ENCODE measurements around the gene PBX3. TPM values are rescaled to one million over a fixed set of nuclear protein-coding genes. Genes with fewer than 3 reads are reported as not detected.

PBX3 gene
- total RNA-seq, 2 experiments from 2014 or later, result 40.8 to 54.6 TPM

DNA sequence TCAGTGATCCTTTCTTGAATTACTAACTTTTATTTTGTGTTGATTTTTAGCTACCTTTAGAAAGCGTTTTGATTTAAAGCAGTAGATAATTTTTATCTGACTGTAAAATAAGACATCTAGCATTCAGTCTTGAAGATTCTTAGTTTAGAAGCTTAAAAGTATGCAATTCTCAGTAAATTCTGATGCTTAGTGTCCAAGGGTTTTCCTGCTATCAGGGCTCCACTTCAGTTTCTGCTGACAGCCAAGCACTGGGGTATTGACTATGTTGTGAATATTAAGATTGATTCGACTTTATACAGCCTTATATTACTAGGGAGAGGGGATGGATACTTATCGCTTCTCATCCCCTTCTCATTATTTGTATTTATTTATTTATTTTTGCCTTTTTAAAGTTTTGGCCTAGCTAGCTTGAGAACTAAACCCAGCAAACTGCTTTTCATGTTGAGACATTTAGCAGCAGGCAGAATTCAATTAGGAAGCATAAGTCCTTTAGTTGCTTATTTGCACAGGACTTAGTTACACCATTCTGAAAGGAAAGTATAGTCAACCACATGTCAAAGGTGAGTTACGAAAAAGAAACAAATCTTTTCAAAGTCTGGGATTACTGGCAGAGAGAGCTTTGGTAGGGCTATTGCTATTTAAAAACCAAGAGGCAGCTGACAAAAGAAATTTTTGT is 2.9 kb downstream of the PBX3 start:
- Histone ChIP-seq H3K79me2 (ENCODE audit: insufficient read depth, low read depth, low read length) (no peaks in the 10 kb centered on the region), H3K4me2 (ENCODE audit: low read length) (peak overlapping the region; percentile 71; the same call in 1 of the 2 replicates), H3K4me1 (ENCODE audit: insufficient read depth, low read length, poor library complexity, severe bottlenecking) (peaks cover 25% of the 10 kb centered on the region), H4K20me1 (ENCODE audit: insufficient read depth, low read length) (peaks cover 3% of the 10 kb centered on the region; the same call in 1 of the 2 replicates), H3K27ac (ENCODE audit: low read depth, low read length, poor library complexity, severe bottlenecking) (no peak overlapping the region), H2AFZ (ENCODE audit: low read length) (no peak overlapping the region), H3K4me3 (ENCODE audit: low read depth, low read length, poor library complexity, severe bottlenecking) (no peak overlapping the region), H3K9me2 (ENCODE audit: insufficient read depth, low read length) (no peaks in the 10 kb centered on the region), H3K36me3 (ENCODE audit: insufficient read depth, low read length) (peaks cover 28% of the 10 kb centered on the region), H3K9me3 (ENCODE audit: low read length) (no peaks in the 10 kb centered on the region)
- DNase-seq (ENCODE audit: low spot score), result no peak
- no TSS peak for BruUV-seq (replicated peaks)
- ChIA-PET POLR2A (interaction anchor here (1.4 kb wide), 1 partner anchor 16 kb away, joined by 4 read pairs; no protein-coding TSS in a partner anchor), CTCF (ENCODE audit: unreplicated experiment) (no interaction called here)
- intact Hi-C loops (cut with micrococcal nuclease; ENCODE audit: unreplicated experiment), result loop anchor here (5.0 kb wide), 1 partner anchor 343 kb away; no protein-coding TSS in a partner anchor
- TF ChIP-seq EZH2phosphoT487 (IDR thresholded peaks at IDR 0.05; ENCODE audit: borderline replicate concordance, low read depth, low read length), result no peak

DNA sequence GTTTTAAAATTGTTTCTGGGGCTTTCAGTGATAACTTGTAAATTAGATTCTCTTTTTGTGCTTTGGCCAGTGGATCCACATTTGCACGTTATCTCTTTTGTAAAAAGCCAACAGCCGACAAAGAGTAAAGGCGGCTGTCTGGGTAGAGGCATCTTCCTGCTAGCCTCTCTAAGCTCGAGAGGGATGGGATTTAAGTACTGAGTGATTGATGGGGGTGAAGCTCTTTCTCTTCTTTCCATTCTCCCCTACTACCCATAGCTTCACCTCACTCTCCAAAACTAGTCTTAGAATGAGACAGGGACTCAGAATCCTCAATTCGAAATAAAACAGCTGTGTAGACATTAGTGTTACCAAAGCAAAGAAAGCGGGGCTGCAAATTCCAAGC is 3.4 kb downstream of the PBX3 start:
- Histone ChIP-seq H3K36me3 (ENCODE audit: insufficient read depth, low read length) (peaks cover 28% of the 10 kb centered on the region), H3K4me1 (ENCODE audit: insufficient read depth, low read length, poor library complexity, severe bottlenecking) (peaks cover 20% of the 10 kb centered on the region), H4K20me1 (ENCODE audit: insufficient read depth, low read length) (peaks cover 3% of the 10 kb centered on the region; the same call in 1 of the 2 replicates), H3K9me3 (ENCODE audit: low read length) (no peaks in the 10 kb centered on the region), H3K79me2 (ENCODE audit: insufficient read depth, low read depth, low read length) (no peaks in the 10 kb centered on the region), H3K4me2 (ENCODE audit: low read length) (peak overlapping the region; percentile 24; the same call in 1 of the 2 replicates), H3K4me3 (ENCODE audit: low read depth, low read length, poor library complexity, severe bottlenecking) (no peak overlapping the region), H2AFZ (ENCODE audit: low read length) (no peak overlapping the region), H3K9me2 (ENCODE audit: insufficient read depth, low read length) (no peaks in the 10 kb centered on the region), H3K27ac (ENCODE audit: low read depth, low read length, poor library complexity, severe bottlenecking) (no peak overlapping the region)
- intact Hi-C loops (cut with micrococcal nuclease; ENCODE audit: unreplicated experiment), result no loop called here
- CTCF ChIA-PET (ENCODE audit: unreplicated experiment), result no interaction called here
- POLR2A ChIA-PET, result interaction anchor here (1.4 kb wide), 1 partner anchor 15 kb away, joined by 4 read pairs; no protein-coding TSS in a partner anchor
- BruUV-seq (replicated peaks), result no TSS peak
- DNase-seq (ENCODE audit: low spot score), result no peak
- TF ChIP-seq, protein P1, sequence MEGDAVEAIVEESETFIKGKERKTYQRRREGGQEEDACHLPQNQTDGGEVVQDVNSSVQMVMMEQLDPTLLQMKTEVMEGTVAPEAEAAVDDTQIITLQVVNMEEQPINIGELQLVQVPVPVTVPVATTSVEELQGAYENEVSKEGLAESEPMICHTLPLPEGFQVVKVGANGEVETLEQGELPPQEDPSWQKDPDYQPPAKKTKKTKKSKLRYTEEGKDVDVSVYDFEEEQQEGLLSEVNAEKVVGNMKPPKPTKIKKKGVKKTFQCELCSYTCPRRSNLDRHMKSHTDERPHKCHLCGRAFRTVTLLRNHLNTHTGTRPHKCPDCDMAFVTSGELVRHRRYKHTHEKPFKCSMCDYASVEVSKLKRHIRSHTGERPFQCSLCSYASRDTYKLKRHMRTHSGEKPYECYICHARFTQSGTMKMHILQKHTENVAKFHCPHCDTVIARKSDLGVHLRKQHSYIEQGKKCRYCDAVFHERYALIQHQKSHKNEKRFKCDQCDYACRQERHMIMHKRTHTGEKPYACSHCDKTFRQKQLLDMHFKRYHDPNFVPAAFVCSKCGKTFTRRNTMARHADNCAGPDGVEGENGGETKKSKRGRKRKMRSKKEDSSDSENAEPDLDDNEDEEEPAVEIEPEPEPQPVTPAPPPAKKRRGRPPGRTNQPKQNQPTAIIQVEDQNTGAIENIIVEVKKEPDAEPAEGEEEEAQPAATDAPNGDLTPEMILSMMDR (conservative IDR thresholded peaks at IDR 0.05; ENCODE audit: low read length), result no peak
- TF ChIP-seq EZH2phosphoT487 (IDR thresholded peaks at IDR 0.05; ENCODE audit: borderline replicate concordance, low read depth, low read length), result no peak

DNA sequence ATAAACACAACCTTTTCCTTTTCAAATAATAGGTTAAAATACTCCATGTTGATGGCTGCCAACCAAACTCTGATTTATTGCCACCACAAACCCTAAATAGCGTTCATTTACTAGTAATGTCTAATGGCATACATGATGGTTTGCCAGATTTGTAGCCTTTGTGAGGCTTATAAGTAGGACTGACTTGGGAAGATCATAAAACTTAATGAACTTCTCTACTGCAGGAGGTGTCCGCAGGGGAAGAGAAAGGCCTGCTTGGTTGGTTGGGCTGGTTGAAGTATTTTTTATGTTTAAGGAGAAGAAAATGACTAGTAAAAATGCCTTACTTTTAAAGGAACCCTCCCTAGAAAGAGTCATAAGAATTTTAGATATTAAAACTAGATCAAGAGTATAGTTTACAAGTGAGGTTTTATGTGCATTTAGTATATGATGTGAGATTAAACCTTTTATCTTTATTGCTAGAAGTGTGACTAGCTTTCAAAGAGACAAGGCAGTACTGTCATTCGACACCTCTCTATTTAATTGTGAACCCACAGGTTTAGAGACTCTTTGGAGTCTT is 5.0 kb downstream of the PBX3 start:
- Histone ChIP-seq H2AFZ (ENCODE audit: low read length) (no peak overlapping the region), H3K79me2 (ENCODE audit: insufficient read depth, low read depth, low read length) (no peaks in the 10 kb centered on the region), H3K4me2 (ENCODE audit: low read length) (no peak overlapping the region), H3K36me3 (ENCODE audit: insufficient read depth, low read length) (peaks cover 33% of the 10 kb centered on the region), H3K9me2 (ENCODE audit: insufficient read depth, low read length) (no peaks in the 10 kb centered on the region), H3K4me1 (ENCODE audit: insufficient read depth, low read length, poor library complexity, severe bottlenecking) (peaks cover 18% of the 10 kb centered on the region), H4K20me1 (ENCODE audit: insufficient read depth, low read length) (peaks cover 3% of the 10 kb centered on the region; the same call in 1 of the 2 replicates), H3K4me3 (ENCODE audit: low read depth, low read length, poor library complexity, severe bottlenecking) (no peak overlapping the region), H3K27ac (ENCODE audit: low read depth, low read length, poor library complexity, severe bottlenecking) (no peak overlapping the region), H3K9me3 (ENCODE audit: low read length) (no peaks in the 10 kb centered on the region)
- no peak for DNase-seq (ENCODE audit: low spot score)
- POLR2A ChIA-PET, result no interaction called here
- CTCF ChIA-PET (ENCODE audit: unreplicated experiment), result no interaction called here
- no peak for TF ChIP-seq EZH2phosphoT487 (IDR thresholded peaks at IDR 0.05; ENCODE audit: borderline replicate concordance, low read depth, low read length)
- TF ChIP-seq, protein P1 (conservative IDR thresholded peaks at IDR 0.05; ENCODE audit: low read length), result no peak
- intact Hi-C loops (cut with micrococcal nuclease; ENCODE audit: unreplicated experiment), result no loop called here
- BruUV-seq (replicated peaks), result no TSS peak

Data from OCI-LY7 (cell line).